ENCODE measurements around the gene NTNG2.

DNA sequence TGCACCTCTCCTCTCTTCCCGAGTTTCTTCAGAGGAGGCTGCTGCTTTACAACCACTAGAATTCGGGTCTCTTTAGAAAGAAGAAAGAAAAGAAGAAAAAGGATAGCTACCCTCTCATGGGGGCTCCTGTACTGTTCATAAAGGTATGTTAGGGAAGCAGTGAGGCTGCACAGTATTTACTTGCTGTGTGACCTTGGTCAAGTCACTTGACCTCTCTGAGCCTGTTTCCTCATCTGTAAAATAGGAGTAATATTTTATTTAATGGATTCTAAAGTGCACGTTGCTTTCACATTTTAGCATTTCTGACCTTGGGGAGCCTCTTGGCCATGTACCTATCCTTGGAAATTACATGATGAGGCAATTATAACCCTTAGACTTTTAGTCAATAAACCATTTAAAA, 104.2 kb downstream of the NTNG2 start:
- no peak for TF ChIP-seq ZNF600 (tag by site-specific recombination; IDR thresholded peaks at IDR 0.05)
- TF ChIP-seq, protein P1, sequence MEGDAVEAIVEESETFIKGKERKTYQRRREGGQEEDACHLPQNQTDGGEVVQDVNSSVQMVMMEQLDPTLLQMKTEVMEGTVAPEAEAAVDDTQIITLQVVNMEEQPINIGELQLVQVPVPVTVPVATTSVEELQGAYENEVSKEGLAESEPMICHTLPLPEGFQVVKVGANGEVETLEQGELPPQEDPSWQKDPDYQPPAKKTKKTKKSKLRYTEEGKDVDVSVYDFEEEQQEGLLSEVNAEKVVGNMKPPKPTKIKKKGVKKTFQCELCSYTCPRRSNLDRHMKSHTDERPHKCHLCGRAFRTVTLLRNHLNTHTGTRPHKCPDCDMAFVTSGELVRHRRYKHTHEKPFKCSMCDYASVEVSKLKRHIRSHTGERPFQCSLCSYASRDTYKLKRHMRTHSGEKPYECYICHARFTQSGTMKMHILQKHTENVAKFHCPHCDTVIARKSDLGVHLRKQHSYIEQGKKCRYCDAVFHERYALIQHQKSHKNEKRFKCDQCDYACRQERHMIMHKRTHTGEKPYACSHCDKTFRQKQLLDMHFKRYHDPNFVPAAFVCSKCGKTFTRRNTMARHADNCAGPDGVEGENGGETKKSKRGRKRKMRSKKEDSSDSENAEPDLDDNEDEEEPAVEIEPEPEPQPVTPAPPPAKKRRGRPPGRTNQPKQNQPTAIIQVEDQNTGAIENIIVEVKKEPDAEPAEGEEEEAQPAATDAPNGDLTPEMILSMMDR (tag by site-specific recombination; IDR thresholded peaks at IDR 0.05) = no peak
- no peak for TF ChIP-seq GLI4 (tag by site-specific recombination; IDR thresholded peaks at IDR 0.05)
